Esophagus mucosa (tissue), 1 donor: Measurements from ENCODE around the gene MRTFB. TPM values are rescaled to one million over a fixed set of nuclear protein-coding genes. Genes with fewer than 3 reads are reported as not detected.

ENCODE experiments used
- ATAC-seq: fragments of 200-7000 bp; cut with Tn5 transposase; one replicate; pipeline ENCODE4 v1.9.1; 2020
- total RNA-seq: library from RNA; stranded (reverse); gene quantifications from one replicate; pipeline ENCODE4 v1.2.4, GENCODE V29; 2023
- donor health status: DM: yes; HTN: yes; CAD: no.

Gene MRTFB
- total RNA-seq, 1 donor from 2014 or later, result 34.6 TPM

DNA sequence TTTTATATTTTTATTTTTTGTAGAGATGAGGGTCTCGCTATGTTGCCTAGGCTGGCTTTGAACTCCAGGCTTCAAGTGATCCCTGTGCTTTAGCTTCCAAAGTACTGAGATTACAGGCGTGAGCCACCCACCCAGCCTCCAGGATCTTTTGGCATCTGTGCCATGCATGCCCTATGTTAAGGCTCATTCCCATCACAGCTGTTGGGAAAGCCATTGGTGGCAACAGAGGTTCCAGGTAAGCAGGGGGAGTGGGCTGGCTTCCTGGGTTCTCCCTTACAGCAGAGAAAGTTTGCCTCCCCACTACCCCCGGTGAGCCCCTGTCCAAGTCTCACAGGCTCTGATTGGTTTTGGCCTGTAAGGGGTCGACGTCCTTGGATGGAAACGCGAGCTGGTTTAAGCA, 8.9 kb upstream of the MRTFB start:
- no peak for ATAC-seq

DNA sequence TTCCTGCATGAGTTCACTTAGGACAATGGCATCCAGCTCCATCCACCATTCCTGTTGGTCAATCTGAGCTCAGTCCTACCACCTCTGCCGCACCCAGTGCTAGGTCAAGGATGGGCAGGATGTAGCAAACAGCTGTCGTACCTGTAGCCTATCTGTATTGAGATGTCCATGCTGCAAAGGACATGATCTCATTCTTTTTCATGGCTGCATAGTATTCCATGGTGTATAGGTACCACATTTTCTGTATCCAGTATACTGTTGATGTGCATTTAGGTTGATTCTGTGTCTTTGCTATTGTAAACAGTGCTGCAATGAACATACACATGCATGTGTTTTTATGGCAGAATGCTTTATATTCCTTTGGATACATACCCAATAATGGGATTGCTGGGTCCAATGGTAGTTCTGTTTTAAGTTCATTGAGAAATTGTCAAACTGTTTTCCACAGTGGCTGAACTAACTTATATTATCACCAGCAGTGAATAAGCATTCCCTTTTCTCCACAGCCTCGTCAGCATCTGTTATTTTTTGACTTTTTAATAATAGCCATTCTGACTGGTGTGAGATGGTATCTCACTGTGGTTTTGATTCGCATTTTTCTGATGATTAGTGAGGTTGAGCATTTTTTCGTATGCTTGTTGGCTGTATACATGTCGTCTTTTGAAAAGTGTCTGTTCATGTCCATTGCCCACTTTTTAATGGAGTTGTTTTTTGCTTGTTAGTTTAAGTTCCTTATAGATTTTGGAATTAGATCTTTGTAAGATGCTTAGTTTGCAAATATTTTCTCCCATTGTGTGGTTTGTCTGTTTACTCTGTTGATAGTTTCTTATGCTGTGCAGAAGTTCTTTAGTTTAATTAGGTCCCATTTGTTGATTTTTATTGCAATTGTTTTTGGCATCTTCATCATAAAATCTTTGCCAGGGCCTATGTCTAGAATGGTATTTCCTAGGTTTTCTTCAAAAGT, 7.2 kb upstream of the MRTFB start:
- ATAC-seq, result no peak

DNA sequence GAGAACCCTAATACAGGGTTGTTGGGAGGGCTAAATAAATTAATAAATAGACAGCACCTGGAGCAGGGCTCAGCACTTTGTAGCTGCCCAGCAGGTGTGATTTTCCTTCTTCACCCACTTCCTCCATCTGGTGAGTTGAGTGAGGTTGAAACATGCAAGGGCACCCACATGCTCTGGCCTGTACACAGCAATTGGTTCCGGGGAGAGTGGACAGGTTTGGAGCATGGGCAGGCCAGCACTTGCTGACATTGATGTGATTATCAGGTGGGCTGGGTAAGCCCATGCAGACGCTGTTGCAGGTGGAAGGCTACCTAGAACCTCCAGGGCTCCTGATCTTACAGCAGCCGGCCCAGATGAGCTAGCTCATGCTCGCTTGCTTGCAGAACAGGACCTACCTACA, 1.3 kb upstream of the MRTFB start:
- peak; percentile 67 for ATAC-seq

DNA sequence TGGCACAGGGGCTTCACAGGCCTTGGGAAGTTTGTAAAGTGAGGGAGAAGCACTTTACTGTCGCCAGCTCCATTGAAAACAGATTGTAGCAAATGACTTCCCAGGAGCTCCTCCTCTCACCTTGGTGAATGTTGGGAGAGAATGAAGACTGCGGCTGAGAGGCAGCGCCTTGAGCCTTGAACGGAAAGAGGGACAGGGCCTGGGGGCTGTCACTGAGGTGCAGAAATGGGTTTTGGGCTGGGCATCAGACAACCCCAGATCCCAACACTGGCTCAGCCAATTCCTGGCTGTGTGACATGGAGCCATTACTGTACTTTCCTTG, 603 bp upstream of the MRTFB start:
- ATAC-seq, result no peak

DNA sequence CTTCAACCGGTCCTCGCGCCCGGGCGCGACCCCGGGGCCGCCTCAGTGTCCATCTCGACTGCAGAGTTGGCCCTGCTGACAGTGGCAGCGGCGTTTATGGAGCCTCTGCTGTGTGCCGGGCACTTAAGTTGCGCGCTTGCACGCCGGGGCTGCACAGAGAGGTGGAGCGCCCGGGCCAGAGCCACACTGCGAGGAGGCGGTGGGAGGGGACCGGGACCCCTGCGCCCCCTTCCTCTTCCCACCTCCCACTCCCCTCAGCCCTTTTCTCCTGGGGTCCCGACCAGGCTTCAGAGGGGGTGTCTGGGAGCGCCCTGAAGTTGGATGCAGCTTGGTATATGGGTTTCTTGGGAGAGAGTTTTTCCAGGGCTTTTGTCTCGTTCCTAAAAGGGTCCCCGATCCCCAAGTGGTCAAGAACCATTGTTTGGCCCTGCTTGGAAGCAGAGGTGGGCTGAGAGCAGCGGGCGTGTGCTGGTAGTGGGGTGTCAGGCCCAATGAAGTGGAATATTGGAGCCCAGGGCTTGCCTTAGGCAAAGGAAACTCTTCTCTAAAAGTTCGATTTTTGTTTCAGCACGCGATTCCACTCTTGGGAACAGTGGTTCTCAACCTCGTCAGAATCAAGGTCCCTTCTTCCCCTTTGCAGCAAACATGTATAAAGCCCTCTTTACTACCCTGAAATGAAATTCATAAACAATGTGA, 605 bp downstream of the MRTFB start:
- ATAC-seq, result peak; percentile 44

DNA sequence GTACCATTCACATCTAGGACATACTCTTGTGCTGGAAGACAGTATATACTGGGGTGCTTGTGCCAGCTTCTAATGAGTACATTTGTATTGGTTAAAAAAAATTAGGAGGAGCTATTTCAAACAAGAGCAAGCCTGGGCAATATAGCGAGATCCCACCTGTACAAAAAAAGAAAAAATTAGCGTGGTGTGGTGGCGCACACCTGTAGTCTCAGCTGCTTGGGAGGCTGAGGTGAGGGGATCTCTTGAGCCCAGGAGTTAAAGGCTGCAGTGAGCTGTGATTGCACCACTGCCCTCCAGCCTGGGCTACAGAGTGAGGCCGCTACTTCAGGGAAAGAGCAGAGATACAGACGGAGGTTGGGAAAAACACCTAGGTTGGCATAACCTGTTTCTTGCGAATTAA, 1.2 kb downstream of the MRTFB start:
- ATAC-seq, result no peak

DNA sequence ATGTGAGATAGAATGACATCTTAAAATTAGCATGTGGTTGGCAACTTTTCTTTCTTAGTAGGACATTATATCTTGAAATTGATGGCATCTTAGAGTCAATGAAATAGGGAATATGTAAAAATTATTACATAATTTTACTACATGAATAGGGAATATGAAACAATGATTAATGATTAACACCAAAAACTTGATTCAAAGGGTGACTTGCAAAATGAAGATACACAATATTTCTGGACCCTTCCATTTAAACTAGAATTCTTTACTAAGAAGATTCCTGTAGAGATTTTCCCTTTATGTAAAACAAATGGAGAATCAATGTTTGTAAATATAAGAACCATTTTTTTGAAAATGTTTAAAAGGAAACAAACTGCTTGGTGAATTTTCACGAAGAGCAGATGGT, 3.4 kb downstream of the MRTFB start:
- no peak for ATAC-seq

DNA sequence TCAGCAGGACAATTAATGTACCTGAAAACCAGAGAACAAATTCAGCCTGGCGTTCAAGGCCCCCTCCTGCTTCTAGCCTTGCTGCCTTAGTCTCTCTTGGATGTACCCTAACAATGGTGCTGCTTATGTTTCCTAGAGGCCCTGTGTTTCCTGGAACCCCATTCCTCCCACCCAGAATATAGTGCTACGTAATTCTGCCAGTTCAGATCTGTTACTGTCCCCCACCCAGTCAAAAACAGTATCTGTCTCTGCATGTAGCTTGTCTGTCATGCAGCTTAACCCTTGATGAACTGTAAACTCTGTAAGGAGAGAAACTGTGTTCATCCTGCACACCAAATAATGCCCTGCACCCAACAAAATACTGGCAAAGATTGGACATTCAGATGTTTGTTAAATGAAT, 6.8 kb downstream of the MRTFB start:
- ATAC-seq, result no peak

DNA sequence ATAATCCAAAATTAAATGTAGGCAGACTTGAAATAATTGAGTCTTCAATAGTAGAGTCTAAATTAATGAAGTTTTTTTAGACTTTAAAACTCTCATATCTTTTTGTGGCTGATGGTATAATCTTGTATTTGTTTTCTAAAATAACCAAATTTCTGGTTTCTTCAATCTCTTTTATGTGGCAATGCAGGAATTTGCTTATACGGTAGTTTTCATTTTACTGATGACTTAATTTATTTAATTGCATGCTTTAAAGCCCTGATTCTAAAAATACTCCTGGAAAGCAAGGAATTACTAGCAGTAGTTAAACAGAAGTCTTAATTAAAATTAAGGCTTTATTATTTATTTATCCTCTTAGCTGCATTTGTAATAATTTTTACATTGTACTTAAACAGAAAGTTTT, 15.4 kb downstream of the MRTFB start:
- no peak for ATAC-seq

DNA sequence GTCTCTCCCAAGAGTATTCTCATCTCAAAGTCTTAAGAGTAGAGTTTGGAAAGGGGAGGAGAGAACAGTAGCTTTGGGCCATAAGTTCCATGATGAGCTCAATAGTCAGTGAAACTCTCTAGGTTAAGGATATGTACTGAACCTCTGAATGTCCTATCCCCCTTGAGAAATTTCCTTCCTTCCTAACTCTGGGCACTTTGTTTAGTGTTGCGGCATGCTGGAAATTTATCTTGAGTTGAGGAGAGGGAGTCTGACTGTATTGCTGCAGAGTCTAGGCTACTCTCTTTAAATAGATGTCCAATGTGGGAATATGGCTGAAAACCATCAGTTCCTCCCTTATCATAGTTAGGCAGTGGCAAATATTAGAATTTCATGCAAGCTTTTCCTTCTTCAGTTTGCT, 16.1 kb downstream of the MRTFB start:
- ATAC-seq, result no peak

DNA sequence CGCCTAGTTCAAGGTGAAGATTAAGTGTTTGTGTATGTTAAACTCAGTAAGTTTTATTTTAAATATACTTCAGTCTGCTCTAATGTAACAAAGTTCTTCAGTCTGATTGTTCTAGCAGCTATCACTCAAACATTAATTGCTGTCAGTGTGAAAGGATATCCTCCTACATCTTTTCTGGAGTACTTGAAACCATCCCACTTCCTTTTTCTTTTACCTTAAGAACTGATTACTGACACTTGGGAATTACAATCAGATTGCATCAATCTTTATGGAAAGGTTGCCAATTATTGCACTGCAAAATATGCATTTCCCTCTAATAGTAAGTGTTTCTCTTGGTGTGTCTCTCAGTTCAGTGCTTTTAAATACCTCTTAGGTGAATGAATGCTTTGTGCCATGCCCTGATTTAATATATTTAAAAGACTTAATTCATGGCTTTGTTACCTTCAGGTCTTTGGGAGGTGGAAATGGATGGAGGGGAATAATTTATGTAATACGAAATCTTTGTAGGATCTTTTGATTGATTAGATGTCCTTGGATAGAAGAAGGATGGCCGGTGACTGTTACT, 16.6 kb downstream of the MRTFB start:
- ATAC-seq, result no peak

DNA sequence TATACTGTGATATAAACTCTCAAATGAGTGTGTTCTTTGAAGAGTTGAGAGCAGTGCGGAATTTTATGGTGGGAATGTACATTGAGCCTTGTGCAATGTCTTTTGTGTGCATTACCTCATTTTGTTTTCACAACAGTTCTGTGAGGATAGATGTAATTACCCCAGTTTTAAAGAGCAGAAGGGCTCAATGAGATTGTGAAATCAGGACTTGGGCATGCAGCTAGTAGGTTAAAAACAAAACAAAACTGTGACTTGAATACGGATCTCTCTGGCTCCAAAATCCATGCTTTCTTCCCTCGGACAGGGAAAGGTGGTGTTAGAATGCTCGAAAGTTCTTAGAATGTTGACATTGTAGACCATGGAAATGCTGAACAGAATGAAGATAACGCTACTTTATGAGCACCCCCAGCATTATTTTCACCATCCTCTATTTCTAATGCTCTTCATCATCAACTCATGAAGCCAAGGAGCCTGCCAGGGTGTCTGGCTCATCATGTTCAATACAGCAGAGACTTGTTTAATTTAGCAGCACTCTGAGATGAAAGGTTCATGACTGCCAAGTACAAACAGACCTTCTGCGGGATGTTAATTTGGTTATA, 17.1 kb downstream of the MRTFB start:
- peak; percentile 23 for ATAC-seq

DNA sequence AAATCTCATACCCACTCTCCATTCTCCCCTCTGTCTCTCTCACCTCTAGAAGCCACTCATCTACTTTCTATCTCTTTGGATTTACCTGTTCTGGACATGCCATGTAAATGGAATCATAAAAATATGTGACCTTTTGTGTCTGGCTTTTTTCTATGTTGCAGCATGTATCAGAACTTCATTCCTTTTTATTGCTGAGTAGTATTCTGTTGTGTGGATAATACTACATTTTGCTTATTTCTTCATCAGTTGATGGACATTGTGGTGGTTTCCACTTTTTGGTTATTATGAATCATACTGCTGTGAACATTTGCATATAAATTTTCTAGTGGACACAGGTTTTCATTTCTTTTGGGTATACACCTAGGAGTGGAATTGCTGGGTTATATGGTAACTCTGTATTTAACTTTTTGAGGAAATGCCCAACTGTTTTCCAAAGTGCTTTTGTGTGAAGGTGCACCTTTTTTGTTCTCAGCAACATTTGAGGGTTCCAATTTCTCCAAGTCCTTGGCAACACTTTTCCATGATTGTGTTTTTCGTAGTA, 18.2 kb downstream of the MRTFB start:
- ATAC-seq, result no peak

DNA sequence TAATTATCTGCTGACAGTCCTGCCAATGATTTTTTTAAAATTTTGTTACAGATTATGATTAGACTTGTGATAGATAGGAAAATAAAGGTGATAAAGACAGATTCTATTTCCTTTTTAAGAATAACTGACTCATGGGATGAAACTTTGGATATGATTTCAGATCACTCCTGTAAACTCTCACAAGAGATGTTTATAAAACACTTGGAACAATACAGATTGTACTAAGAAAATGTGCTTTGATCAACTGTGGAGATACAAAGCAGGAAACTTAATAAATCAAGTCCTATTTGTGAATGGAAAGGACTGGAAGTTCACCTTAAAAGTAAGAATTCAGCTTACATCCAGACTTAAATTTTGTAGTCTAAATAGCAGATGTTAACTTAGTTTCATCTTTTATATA, 21.4 kb downstream of the MRTFB start:
- no peak for ATAC-seq

DNA sequence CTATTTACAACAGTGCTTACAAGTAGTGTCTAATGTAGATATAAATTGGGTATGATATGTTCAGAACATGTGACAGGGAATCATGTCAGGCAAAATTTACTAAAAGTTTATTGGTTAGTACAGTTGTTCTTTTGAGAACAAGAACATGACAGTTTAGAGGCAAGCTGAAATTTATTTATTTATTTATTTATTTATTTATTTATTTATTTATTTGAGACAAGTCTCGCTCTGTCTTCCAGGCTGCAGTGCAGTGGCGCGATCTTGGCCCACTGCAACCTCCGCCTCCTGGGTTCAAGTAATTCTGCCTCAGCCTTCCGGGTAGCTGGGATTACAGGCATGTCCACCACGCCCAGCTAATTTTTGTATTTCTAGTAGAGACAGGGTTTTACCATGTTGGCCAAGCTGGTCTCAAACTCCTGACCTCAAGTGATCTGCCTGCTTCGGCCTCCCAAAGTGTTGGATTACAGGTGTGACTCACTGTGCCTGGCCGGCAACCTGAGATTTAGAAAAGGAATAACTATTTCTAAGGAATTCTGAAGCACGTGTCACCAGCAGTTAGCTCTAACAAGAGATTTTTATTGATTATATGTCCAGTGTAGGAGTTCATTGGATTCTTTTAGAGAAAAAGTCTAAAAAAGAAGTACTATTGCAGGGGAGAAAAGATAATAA, 24.9 kb downstream of the MRTFB start:
- no peak for ATAC-seq

DNA sequence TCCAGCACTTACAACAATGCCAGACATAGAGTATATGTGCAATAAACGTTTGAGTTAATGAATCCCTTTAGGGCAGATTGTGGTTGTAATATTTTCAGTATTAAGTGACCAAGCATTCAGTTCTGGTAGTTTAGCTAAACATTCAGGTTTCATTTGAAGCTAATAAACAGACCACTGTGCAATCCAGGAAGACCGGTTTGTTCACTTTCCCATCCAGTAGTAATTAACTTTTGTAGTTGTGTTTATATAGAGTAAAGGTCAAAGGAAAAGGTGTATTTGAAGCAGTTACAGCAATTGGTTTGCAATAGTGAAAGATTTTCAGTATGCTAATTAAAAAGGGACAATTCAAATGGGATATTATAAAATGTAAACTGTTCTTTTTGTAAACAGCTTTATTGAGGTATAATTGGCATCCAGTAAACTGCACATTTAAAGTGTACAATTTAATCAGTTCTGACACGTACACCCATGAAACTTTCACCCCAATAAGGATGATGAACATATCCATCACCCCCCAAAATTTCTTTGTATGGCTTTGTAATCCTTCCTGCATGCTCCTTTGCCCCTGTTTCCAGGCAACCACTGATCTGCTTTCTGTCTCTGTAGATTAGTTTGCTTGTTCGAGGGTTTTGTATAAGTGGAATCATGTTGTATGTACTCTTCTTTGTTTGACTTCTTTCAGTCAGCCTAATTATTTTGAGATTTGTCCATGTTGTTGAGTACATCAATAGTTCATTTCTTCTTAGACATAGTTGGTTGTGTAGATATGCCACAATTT, 26.3 kb downstream of the MRTFB start:
- ATAC-seq, result peak; percentile 93

DNA sequence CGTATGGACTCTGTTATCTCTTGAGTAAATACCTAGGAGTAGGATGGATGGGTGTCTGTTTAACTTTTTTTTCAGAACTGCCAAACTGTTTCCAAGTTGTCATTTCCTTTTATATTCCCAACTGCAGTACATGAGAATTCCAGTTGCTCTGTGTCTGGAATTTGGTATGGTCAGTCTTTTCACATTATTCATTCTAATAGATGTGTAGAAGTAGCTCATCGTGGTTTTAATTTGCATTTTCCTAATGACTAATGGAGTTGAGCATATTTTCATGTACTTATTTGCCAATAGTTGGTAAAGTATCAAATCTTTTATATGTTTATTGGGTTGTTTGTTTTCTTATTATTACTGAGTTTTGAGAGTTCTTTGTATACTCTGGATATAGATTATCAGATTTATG, 27.0 kb downstream of the MRTFB start:
- ATAC-seq, result no peak

DNA sequence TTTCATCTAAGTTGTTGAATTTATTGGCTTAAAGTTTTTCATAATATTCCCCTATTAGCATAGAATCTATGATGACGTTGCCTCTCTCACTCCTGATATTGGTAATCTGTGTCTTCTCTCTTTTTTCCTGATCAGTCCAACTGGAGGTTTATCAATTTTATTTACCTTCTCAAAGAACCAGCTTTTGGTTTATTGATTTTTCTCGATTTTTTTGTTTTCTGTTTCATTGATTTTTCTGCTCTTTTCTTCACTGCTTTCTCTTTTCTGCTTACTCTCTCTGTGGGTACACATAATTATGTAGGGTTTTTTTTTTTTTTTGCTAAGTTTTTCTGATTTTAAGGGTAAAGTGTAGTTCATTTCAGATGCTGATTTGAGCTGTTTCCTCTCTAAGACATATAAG, 29.7 kb downstream of the MRTFB start:
- ATAC-seq, result no peak

DNA sequence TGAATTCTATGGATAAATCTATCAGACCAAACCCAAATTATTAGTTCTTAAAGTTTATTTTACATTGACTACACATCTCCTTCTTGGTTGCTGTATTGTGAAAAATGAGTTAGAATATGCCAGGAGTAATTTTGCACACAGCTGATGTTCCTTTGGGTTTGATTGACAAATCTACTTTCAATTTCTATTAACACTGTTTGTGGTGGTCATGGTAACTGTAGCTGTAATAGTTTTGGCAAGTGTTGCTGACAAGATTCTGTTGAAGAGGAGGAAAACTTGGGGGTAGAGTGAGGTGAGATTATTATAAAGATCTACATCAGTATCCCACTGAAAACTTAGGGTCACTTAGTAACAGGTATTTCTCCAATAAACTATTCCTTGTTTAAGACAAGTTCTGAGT, 30.3 kb downstream of the MRTFB start:
- no peak for ATAC-seq

DNA sequence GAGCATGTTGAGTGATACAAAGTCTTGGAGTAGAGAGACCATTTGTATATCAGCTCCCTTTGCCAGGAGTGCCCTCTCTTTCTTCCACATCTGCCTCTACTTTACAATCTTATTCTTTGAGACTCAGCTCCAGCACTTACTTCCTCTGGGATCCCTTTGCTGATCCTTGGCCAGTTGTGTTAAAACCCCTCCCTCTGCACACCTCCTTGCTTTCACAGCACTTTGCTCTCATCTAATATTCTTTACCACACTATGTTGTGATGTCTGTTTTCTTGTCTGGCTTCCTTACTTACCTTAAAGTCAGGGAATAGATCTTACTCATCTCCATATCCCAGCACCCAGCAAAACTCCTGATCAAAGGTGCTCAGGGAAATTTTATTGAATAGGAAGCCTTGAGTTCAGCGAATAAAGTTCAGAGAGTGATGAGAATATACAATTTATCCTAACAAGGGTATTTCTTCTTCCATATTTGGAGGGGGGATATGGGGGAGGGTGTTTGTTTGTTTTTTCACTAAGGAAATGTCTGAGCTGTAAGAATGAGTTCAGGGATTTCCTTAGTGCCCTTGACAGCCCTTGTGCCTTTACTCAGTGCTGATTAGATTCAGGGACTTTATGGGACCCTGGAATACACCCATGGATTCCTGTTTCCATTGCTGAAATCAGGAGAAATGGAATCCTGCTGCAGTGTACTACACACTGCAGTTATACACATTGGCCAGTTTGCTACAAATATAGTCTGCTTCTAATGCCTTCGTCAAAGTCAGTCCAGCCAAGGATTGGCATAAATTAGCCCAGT, 32.0 kb downstream of the MRTFB start:
- ATAC-seq, result no peak

DNA sequence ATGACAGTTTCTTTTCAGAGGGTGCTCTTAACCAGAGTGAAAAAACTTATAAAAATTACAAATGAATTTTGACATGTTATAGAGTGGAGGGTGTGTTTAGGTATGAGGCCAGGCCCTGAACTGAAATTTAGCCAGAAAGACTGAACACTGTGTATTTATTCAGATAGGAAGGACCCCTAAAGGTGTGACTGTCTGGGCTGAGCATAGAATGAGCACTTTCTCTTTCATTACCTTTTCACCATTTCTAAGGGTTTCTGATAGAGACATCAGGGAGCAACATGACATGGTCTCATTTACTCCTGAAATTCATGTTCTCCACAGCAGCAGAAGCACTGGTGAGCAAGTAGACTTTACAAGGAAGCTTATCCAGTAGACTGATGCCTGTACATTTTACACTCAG, 32.9 kb downstream of the MRTFB start:
- ATAC-seq, result no peak
